H1 (cell line): ENCODE data around the gene PRKCA. TPM values are rescaled to one million over a fixed set of nuclear protein-coding genes. Genes with fewer than 3 reads are reported as not detected.

Source experiments
- CTCF ChIA-PET: fragments of 300-600 bp; sonication (Branson Sonifier 250); formaldehyde crosslinking; loops from one replicate; lab custom pipeline; 2021; ENCODE audit not compliant: partially characterized antibody; lab: Charles Lee
- POLR2A ChIA-PET: fragments of 300-600 bp; sonication (Branson Sonifier 250); formaldehyde crosslinking; loops from one replicate; lab custom pipeline; 2021; ENCODE audit warnings: inconsistent platforms; ENCODE audit not compliant: partially characterized antibody; lab: Charles Lee
- DNase-seq, 2 experiments: peaks; one replicate each; pipeline versions ENCODE4 v3.0.0 to v3.0.0-alpha.2; 2010 to 2022; ENCODE audit warnings: low spot score in 2 of 2, low read depth in 1 of 2, mixed read lengths in 1 of 2
- FAIRE-seq: peaks from 2 replicates; lab custom pipeline; 2011; peaks lifted over from hg19 to GRCh38; lab: Jason Lieb, UNC
- H2AFZ ChIP-seq: 2 replicates; pipeline ENCODE4 v1.8.1; 2012; ENCODE audit warnings: low read length, inconsistent platforms
- H2AK5ac ChIP-seq: 2 replicates; pipeline ENCODE4 v1.6.1; 2013; ENCODE audit warnings: low read depth, low read length
- H2BK120ac ChIP-seq: replicated peaks from 2 replicates; pipeline ENCODE3; 2013; ENCODE audit warnings: low read depth, low read length, inconsistent platforms
- H2BK12ac ChIP-seq: 2 replicates; pipeline ENCODE4 v1.6.1; 2013; ENCODE audit warnings: low read depth, low read length
- H2BK15ac ChIP-seq: 2 replicates; pipeline ENCODE4 v1.6.1; 2013; ENCODE audit warnings: low read length
- H2BK20ac ChIP-seq: 2 replicates; pipeline ENCODE4 v1.6.1; 2013; ENCODE audit warnings: low read length
- H2BK5ac ChIP-seq: 2 replicates; pipeline ENCODE4 v1.6.1; 2013; ENCODE audit warnings: low read depth, low read length
- H3K14ac ChIP-seq: 2 replicates; pipeline ENCODE4 v1.6.1; 2013; ENCODE audit warnings: inconsistent platforms; ENCODE audit not compliant: insufficient read length
- H3K18ac ChIP-seq: 2 replicates; pipeline ENCODE4 v1.6.1; 2013; ENCODE audit warnings: low read length; ENCODE audit errors: extremely low read depth
- H3K23ac ChIP-seq: 2 replicates; pipeline ENCODE4 v1.6.1; 2013; ENCODE audit warnings: inconsistent platforms; ENCODE audit not compliant: insufficient read length
- H3K23me2 ChIP-seq: 2 replicates; pipeline ENCODE4 v1.6.1; 2013; ENCODE audit warnings: low read depth, low read length
- H3K27ac ChIP-seq: 2 replicates; pipeline ENCODE4 v1.6.1; 2011; ENCODE audit warnings: low read depth, low read length, inconsistent platforms
- H3K27me3 ChIP-seq, 4 experiments: replicated peaks in 1 of 4; 1 replicate in 1 of 4; 2 replicates in 3 of 4; pipeline versions ENCODE4 v1.6.1 to v1.8.1; 2011 to 2013; ENCODE audit warnings: low read length in 3 of 4, mild to moderate bottlenecking in 3 of 4, inconsistent platforms in 2 of 4, mixed read lengths in 2 of 4, moderate library complexity in 1 of 4; ENCODE audit not compliant: control insufficient read depth in 3 of 4, insufficient read depth in 3 of 4; ENCODE audit errors: extremely low read depth in 1 of 4
- H3K36me3 ChIP-seq, 4 experiments: 2 replicates each; pipeline versions ENCODE4 v1.6.1 to v1.8.1; 2011 to 2013; ENCODE audit warnings: mild to moderate bottlenecking in 4 of 4, low read length in 3 of 4, moderate library complexity in 2 of 4, control low read depth in 1 of 4, inconsistent platforms in 1 of 4; ENCODE audit not compliant: insufficient read depth in 4 of 4, control insufficient read depth in 2 of 4
- H3K4ac ChIP-seq: replicated peaks from 2 replicates; pipeline ENCODE3; 2013; ENCODE audit warnings: low read length, low read depth, mixed read lengths, inconsistent platforms; ENCODE audit not compliant: insufficient read length
- H3K4me1 ChIP-seq, 4 experiments: replicated peaks in 1 of 4; 1 replicate in 1 of 4; 2 replicates in 3 of 4; pipeline versions ENCODE4 v1.6.1 to v1.8.1; 2011 to 2013; ENCODE audit warnings: low read length in 3 of 4, inconsistent platforms in 2 of 4, mixed read lengths in 1 of 4; ENCODE audit not compliant: insufficient read depth in 4 of 4, control insufficient read depth in 3 of 4
- H3K4me2 ChIP-seq, 2 experiments: 2 replicates each; pipeline versions ENCODE4 v1.6.1 to v1.8.1; 2011 to 2013; ENCODE audit warnings: low read depth in 2 of 2, low read length in 2 of 2, control low read depth in 1 of 2, inconsistent platforms in 1 of 2, mild to moderate bottlenecking in 1 of 2; ENCODE audit not compliant: insufficient read depth in 1 of 2
- H3K4me3 ChIP-seq, 4 experiments: fragments of 200-600, 300-600 bp in 1 of 4; sonication (generic), shearing (Covaris generic), sonication (Bioruptor Twin) in 1 of 4; 2 replicates each; pipeline versions ENCODE4 v1.5.1 to v1.8.1; 2011 to 2016; ENCODE audit warnings: low read length in 4 of 4, low read depth in 3 of 4, control low read depth in 2 of 4, inconsistent platforms in 2 of 4, mild to moderate bottlenecking in 2 of 4, mixed read lengths in 1 of 4, moderate library complexity in 1 of 4; ENCODE audit not compliant: insufficient read depth in 2 of 4; ENCODE audit errors: extremely low read depth in 1 of 4
- H3K56ac ChIP-seq: replicated peaks from 2 replicates; pipeline ENCODE3; 2013; ENCODE audit warnings: low read depth, mild to moderate bottlenecking, mixed read lengths, low read length, inconsistent platforms; ENCODE audit not compliant: insufficient read length
- H3K79me1 ChIP-seq: 2 replicates; pipeline ENCODE4 v1.6.1; 2013; ENCODE audit warnings: low read depth, low read length, control low read depth
- H3K79me2 ChIP-seq, 2 experiments: 2 replicates each; pipeline versions ENCODE4 v1.6.1 to v1.8.1; 2012 to 2013; ENCODE audit warnings: low read length in 2 of 2, mild to moderate bottlenecking in 2 of 2, inconsistent platforms in 1 of 2; ENCODE audit not compliant: insufficient read depth in 2 of 2, control insufficient read depth in 1 of 2
- H3K9ac ChIP-seq, 4 experiments: replicated peaks in 1 of 4; 1 replicate in 1 of 4; 2 replicates in 3 of 4; pipeline versions ENCODE4 v1.6.1 to v1.8.1; 2011 to 2013; ENCODE audit warnings: low read depth in 3 of 4, low read length in 3 of 4, control low read depth in 2 of 4, mild to moderate bottlenecking in 2 of 4, moderate library complexity in 2 of 4, inconsistent platforms in 1 of 4; ENCODE audit errors: extremely low read depth in 1 of 4
- H3K9me3 ChIP-seq, 2 experiments: 2 replicates each; pipeline versions ENCODE4 v1.6.1 to v1.8.1; 2012 to 2013; ENCODE audit warnings: mild to moderate bottlenecking in 2 of 2, moderate library complexity in 2 of 2, control low read depth in 1 of 2, inconsistent platforms in 1 of 2, low read depth in 1 of 2, low read length in 1 of 2, mixed read lengths in 1 of 2; ENCODE audit not compliant: insufficient read depth in 2 of 2
- H4K20me1 ChIP-seq, 2 experiments: replicated peaks in 1 of 2; 2 replicates each; pipeline versions ENCODE3 to v1.8.1; 2011 to 2013; ENCODE audit warnings: inconsistent platforms in 2 of 2, low read length in 2 of 2, mild to moderate bottlenecking in 1 of 2; ENCODE audit not compliant: insufficient read depth in 2 of 2, control insufficient read depth in 1 of 2
- H4K5ac ChIP-seq: 2 replicates; pipeline ENCODE4 v1.6.1; 2013; ENCODE audit warnings: low read length, low read depth, mixed read lengths, inconsistent platforms; ENCODE audit not compliant: insufficient read length
- H4K8ac ChIP-seq: 2 replicates; pipeline ENCODE4 v1.8.0; 2013; ENCODE audit warnings: mild to moderate bottlenecking, moderate library complexity, low read length, inconsistent platforms; ENCODE audit not compliant: insufficient read depth; ENCODE audit errors: extremely low read depth
- H4K91ac ChIP-seq: replicated peaks from 2 replicates; pipeline ENCODE3; 2013; ENCODE audit warnings: low read length, mixed read lengths, inconsistent platforms; ENCODE audit not compliant: insufficient read length
- CBX8 ChIP-seq: fragments of 300-800, 300-1000 bp; sonication (generic); IDR thresholded peaks from 2 replicates; pipeline ENCODE4 v1.7.1; 2016; ENCODE audit warnings: low read depth, low read length, borderline replicate concordance
- E2F6 ChIP-seq: IDR thresholded peaks from 2 replicates; pipeline ENCODE4 v1.6.1; 2012; ENCODE audit warnings: inconsistent platforms
- EGR1 ChIP-seq: IDR thresholded peaks from 2 replicates; pipeline ENCODE4 v1.6.1; 2011; ENCODE audit warnings: low read depth, low read length, borderline replicate concordance
- KDM4A ChIP-seq: IDR thresholded peaks from one replicate; pipeline ENCODE4 v1.7.1; 2012; ENCODE audit warnings: low read depth, mild to moderate bottlenecking, moderate library complexity, low read length, inconsistent platforms; ENCODE audit not compliant: severe bottlenecking
- MAFK ChIP-seq: IDR thresholded peaks from 2 replicates; pipeline ENCODE4 v1.6.1; 2012; ENCODE audit warnings: low read depth, mild to moderate bottlenecking, improper control_type of control experiment, low read length
- POU5F1 ChIP-seq: IDR thresholded peaks from 2 replicates; pipeline ENCODE4 v1.6.1; 2011; ENCODE audit warnings: low read depth, mild to moderate bottlenecking, low read length, moderate library complexity
- RNF2 ChIP-seq: fragments of 200-900, 300-1000 bp; sonication (generic); IDR thresholded peaks from 2 replicates; pipeline ENCODE4 v1.7.1; 2016; ENCODE audit warnings: borderline replicate concordance, low read depth, mild to moderate bottlenecking, antibody characterized with exemption, low read length; ENCODE audit not compliant: poor library complexity, severe bottlenecking; ENCODE audit errors: missing control alignments
- SIN3A ChIP-seq, 2 experiments: IDR thresholded peaks in 1 of 2; conservative IDR thresholded peaks in 1 of 2; 2 replicates each; pipeline ENCODE4 v1.6.1; 2011 to 2012; ENCODE audit warnings: low read length in 2 of 2, improper control_type of control experiment in 1 of 2, low read depth in 1 of 2, mild to moderate bottlenecking in 1 of 2
- SRF ChIP-seq: IDR thresholded peaks from 2 replicates; pipeline ENCODE4 v1.6.1; 2011; ENCODE audit warnings: mild to moderate bottlenecking, low read depth, low read length, moderate library complexity
- SUZ12 ChIP-seq: fragments of 200-600 bp; sonication (generic); IDR thresholded peaks from 2 replicates; pipeline ENCODE4 v1.6.1; 2012; ENCODE audit warnings: mild to moderate bottlenecking, inconsistent platforms, low read length, moderate library complexity, mixed read lengths
- TBP ChIP-seq: IDR thresholded peaks from 2 replicates; pipeline ENCODE4 v1.6.1; 2011; ENCODE audit warnings: low read depth, low read length, improper control_type of control experiment
- WGBS, 2 experiments: shearing (Covaris generic) in 1 of 2; methylation state at CpG; one replicate each; pipeline versions ENCODE4 v1.1.6 to v1.1.7; 2013 to 2015; ENCODE audit warnings: low lambda C conversion rate in 2 of 2, mixed read lengths in 2 of 2, inconsistent platforms in 1 of 2, low coverage in 1 of 2, missing lambda C conversion rate in 1 of 2; ENCODE audit not compliant: insufficient replicate concordance in 2 of 2, insufficient coverage in 1 of 2, insufficient read length in 1 of 2; ENCODE audit errors: extremely low coverage in 1 of 2, missing lambda C conversion rate in 1 of 2; 5-methylcytosine and 5-hydroxymethylcytosine counted together
- polyA plus RNA-seq, 7 experiments: library from polyadenylated mRNA; depleted of rRNA in 3 of 7; stranded (reverse) in 5 of 7; unstranded in 2 of 7; fragments of >200 nt in 5 of 7; fragments of 200-250 nt in 2 of 7; gene quantifications; 1 replicate in 5 of 7; 2 replicates in 1 of 7; 4 replicates in 1 of 7; pipeline versions ENCODE4 v1.2.1 to v1.2.3, GENCODE V29; 2011 to 2013; ENCODE audit warnings: missing spikeins in 2 of 7, mixed read lengths in 2 of 7
- total RNA-seq: library from RNA; stranded (reverse); fragmentation: NEBNext Ultra II Directional; extraction: Animal tissue kit (Norgen Biotek cat#: 25700); gene quantifications from 2 replicates; pipeline ENCODE4 v1.2.1, GENCODE V29; 2021

The PRKCA gene
- total and polyA plus RNA-seq, 2 of the 8 experiments (the other 6 are each of a cell fraction or from before 2014, with no cell fraction given), result 5.8 to 17.8 TPM

- Histone ChIP-seq H2AFZ (no peak overlapping the region), H2BK20ac (no peak overlapping the region), H3K79me2 (no peaks in the 10 kb centered on the region), H3K79me1 (no peaks in the 10 kb centered on the region), H3K4me1 (peaks cover 0 to 2% (median 0%) of the 10 kb centered on the region in 4 experiments; a peak in 1 of 7 replicates), H2BK120ac (no peak overlapping the region), H3K9me3 (peaks cover 2 to 6% of the 10 kb centered on the region in 2 experiments; a peak in 2 of 4 replicates), H4K20me1 (no peaks in the 10 kb centered on the region), H4K5ac (no peak overlapping the region), H3K27me3 (no peaks in the 10 kb centered on the region), H2BK15ac (no peak overlapping the region), H4K8ac (no peak overlapping the region; the same call in 1 of the 2 replicates), H2AK5ac (no peak overlapping the region), H3K4me3 (no peak overlapping the region), H3K27ac (no peak overlapping the region), H3K36me3 (no peaks in the 10 kb centered on the region), H3K23me2 (no peaks in the 10 kb centered on the region), H2BK5ac (no peak overlapping the region; the same call in 1 of the 2 replicates), H3K23ac (no peak overlapping the region), H2BK12ac (no peak overlapping the region), H3K14ac (no peak overlapping the region), H3K9ac (no peak overlapping the region), H3K56ac (no peak overlapping the region), H4K91ac (no peak overlapping the region), H3K4ac (no peak overlapping the region), H3K4me2 (no peak overlapping the region), H3K18ac (no peak overlapping the region)
- DNase-seq (no peak), FAIRE-seq (no peak)
- WGBS, 2 experiments, result 79% methylated on average over 9 of the region's 9 CpGs; no CpG with 5 or more reads in 1 of the 2 experiments
- POLR2A ChIA-PET, result interaction anchor here (2.2 kb wide), 1 partner anchor 10 kb away, joined by 6 read pairs; no protein-coding TSS in a partner anchor
- CTCF ChIA-PET, result interaction anchor here (0.6 to 1.9 kb wide), 3 partner anchors 27 to 64 kb away, joined by 3 to 5 read pairs (median 4); no protein-coding TSS in a partner anchor
- no peak for TF ChIP-seq CBX8
- no peak for TF ChIP-seq POU5F1
- TF ChIP-seq E2F6, result no peak
- TF ChIP-seq SUZ12, result no peak
- no peak for TF ChIP-seq SIN3A (conservative IDR thresholded peaks at IDR 0.05 in 1 of 2, IDR thresholded peaks at IDR 0.05 in 1 of 2; ENCODE audit: low read depth in 1 of 2, low read length in 2 of 2)
- TF ChIP-seq EGR1, result no peak
- no peak for TF ChIP-seq TBP
- TF ChIP-seq KDM4A, result no peak
- no peak for TF ChIP-seq SRF
- no peak for TF ChIP-seq MAFK
- TF ChIP-seq RNF2, result no peak
Measured at GRCh38 chr17:66610361-66611133, 308.1 kb downstream of the PRKCA start.
